Measurements from ENCODE around the gene WWOX.

The WWOX gene

DNA sequence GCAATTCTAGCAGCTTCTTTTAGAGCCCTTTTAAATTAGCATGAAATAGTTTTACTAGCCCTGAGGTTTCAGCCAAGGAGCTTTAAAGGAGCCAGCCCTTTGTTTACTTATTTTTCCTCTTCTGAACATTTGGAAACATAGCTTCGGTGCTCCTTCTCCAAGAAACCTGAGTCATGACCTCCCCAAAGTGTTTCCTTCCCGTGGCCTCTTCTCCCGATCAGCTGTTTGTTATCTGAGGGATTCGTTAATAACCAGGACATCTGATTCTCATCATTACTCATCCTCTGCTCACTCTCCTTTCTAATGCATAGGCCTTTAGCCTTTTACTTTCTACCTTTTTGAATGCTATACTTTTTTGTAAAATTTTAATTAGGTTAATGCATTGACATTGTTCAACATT is 204.5 kb downstream of the WWOX start:
- DNase-seq (ENCODE audit: low spot score): no peak

DNA sequence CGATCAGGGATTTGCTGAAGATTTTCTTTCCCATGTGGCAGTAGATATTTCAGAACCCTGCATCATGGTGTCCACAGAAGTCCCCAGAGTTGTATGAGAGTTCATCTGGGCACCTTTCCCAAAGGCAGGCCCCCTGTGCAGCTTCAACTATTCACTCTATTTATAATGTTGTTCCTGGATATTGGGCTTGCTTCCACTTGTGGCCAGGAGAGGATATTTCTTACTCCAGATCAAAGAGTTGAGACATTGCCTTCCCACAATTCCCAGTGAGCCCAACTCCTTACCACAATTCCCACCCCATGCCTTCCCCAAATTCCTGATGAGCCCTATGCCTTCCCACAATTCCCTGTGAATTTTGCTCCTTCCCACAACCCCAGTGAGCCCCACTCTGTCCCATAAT is 206.9 kb downstream of the WWOX start:
- DNase-seq (ENCODE audit: low spot score): no peak

DNA sequence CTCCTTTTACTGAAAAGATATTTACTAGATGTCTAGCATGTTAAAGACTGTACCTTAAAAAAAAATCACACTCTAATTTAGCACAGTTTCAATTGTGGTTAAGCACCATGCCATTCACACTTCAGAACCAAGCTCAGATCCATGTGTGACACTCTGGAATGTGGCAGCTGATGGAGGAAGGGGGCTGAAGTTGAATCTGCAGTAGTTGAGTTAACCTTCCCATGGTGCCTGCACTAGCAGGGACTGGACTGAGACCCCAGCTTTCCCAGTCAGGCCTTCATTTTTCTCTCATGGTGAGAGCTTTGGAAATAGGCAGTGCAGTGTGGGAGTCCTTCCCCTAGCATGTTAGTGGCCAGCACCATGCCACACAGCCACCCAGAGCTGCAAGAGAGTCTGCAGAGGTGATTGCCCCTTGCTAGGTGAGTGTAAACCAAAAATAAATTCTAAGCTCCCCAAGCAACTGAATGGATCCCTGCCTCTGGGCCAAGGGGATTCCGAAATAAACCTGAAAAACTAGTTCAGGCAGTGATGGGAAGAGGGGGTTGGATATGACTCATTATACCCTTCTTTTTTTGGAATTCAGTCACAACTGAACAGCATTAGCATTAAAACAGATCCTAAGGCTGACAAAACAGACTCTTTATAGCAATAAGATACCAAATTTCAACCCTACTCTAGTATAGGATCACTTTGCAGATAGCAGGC is 208.5 kb downstream of the WWOX start:
- no peak for DNase-seq (ENCODE audit: low spot score)

DNA sequence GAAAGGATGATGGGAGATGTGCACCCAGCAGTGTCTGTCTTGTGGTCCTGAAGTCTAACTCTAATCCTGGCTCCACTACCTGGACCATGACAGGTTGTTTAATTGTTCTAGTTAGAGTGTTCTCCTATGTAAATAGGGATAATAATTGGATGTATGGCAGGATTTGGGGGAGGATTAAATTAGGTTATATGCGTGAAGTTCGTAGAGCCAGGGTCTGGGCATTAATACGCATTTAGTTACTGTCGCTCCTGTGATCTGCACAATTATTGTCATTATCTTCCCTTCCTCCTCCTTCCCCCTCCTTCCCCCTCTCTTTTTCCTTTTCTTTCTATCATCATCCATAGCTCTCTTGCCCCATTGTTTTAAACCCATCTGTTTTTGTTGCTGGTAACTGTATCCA is 210.3 kb downstream of the WWOX start:
- DNase-seq (ENCODE audit: low spot score): no peak

DNA sequence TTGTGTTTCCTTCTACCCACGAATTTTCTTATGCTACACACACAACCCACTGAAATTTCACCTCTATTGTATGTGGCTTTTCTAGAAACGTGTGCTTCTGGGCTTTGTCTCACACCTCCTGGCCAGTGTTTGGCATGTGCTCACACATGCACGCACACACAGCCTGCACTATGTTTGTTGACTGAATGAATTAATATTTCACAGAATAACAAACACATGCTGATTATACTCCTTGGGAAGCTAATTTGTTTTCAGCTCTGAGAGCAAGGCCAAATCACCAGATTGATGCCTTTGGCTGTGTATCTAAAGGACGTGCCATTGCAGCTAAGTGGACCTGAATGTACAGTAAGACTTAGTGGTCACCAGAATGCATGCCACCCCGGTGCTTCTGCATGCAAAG is 210.7 kb downstream of the WWOX start:
- DNase-seq (ENCODE audit: low spot score): no peak

DNA sequence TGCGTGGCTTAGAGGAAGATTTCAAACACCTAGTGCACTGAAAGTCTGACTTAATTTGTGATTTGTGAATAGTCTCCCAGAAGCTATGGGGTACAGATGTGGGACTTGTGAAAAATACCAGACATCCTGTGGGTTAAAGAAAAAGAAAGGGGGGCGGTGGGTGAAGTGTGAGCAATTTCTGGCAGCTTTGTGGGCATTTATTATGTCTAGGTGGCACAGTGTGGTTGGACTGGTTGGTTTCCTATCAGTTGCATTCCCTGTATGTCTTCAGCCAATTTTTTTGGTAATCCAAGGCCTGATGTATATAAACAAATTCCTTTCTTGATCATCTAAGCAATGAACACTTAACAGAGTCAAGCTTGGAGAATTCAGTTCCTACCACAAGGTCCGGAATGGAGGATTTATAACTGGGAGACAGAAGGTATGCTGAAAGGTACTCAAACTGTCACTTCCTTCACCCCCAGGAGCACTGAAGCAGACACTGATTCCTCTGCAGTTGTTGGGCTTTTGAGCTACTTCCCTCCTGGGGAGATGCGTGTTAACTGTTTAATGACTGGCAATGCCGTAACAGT is 211.6 kb downstream of the WWOX start:
- no peak for DNase-seq (ENCODE audit: low spot score)

DNA sequence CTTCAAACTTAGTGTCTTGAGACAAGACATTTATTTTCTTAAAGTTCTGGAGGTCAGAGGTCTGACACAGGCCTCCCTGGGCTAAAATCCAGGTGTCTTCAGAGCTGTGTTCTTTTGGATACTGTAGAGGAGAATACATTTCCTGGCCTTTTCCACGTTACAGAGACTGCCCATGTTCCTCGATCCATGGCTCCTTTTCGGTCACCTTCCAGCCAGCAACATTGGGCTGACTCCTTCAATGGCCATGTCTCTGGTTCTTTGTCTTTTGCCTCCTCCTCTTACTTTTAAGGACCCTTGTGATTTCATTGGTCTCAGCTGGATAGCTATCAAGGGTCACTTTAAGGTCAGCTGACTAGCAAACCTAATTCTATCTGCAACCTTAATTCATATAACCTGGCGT is 212.4 kb downstream of the WWOX start:
- no peak for DNase-seq (ENCODE audit: low spot score)

DNA sequence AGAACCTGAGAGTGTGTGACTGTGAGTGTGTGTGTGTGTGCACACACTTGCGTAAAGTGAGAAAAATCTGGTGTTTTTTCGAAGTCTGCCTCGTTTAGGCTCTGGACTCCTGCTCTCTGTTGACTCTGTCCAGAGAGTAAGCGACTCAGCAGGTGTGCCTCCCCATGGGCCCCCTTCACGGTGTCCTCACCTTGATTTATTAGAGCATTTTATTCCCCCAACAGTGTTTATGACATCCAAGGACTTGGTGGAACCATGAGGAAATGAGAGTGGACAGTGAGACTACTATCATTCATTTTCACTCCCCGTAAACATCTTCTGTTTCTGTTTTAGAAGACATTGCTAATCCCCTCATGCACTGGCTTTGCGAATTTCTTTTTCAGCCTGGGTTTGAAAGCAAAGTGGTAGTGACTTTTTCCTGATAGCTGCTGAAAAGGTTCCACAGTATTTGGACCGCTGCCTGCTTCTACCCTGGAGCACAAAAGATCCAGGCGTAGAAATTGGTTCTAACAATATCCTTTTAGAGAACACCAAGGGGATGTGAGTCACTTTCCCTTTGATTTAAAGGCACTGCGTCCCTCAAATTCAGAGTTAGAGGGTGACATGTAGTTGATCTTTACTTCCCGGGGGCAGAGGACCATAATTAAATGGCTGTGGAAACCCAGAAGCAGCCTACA is 218.2 kb downstream of the WWOX start:
- no peak for DNase-seq (ENCODE audit: low spot score)

DNA sequence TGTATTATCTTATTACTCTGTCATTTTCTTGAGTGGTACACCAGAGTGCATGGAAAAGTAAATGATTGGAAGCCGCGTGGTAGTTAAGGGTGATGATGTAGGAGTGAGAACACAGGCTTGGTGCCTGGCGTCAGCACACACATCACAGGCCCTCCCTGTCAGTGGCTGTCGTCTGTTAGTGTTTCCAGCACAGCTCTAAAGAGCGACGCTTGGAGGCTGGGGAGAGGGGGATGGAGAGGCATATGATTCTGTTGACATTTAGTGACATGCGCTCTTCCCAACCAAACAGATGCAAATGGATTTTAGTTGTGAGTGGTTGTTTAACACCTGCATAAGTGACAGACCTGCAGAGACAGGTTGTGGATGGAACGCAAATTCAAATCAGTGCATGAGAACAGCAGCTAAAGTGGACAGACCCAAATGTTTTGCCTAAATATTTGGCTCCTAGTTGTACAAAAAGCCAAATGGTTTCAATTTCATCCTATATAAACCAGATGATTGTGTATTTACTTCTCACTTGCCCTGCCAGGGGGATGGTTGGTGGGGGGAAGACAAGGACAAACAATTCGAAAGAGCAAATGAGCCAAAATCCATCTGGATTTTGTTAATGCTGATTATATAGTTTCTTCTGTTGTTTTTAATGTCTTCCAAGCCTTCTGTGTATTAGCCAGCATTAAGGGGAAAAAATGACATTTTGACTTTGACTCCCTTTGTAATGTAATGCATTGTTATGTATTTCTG is 222.3 kb downstream of the WWOX start:
- no peak for DNase-seq (ENCODE audit: low spot score)

DNA sequence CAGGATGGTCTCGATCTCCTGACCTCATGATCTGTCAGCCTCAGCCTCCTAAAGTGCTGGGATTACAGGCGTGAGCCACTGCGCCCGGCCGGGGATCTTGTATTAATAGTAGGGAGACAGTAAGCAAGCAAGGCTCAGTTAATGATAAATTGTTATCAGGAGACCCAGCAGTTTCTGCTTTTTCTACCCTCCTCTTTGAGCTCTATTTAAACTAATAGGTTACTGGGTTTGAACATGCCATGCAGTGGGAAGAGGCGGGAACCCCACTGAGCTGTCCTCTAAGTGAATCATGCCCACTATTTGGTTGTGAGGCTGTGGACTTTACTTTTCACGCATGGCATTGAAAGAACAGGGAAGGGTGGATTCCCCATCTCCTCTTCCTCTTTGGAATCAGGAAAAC is 223.9 kb downstream of the WWOX start:
- DNase-seq (ENCODE audit: low spot score): no peak

DNA sequence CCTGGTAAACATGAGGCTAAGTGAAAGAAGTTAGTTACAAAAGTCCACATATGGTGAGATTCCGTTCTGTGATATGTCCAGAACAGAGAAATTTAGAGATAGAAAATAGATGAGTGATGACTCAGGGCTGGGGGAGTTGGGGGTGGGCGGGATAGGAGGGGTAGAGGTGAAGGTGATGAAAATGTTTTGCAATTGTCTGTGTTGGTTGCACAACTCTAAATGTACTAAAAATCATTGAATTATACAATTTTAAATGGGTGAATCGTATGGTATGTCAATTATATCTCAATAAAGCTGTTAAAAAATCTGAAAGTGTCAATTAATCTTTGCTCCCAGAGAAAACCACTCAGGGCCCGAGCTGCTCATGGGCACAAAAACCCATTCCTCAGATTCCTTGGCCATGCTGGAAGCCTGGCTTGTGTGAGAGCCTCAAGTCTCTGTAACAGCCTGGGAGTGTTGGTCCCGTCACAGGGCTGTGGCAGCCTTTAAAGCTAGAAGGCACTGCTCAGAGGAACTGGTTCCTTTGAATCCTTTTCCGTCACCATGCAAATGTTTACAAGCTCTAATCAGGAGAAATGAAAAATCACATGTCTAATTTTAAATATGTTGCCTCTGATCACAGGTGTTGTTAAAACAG is 225.3 kb downstream of the WWOX start:
- DNase-seq (ENCODE audit: low spot score): no peak

DNA sequence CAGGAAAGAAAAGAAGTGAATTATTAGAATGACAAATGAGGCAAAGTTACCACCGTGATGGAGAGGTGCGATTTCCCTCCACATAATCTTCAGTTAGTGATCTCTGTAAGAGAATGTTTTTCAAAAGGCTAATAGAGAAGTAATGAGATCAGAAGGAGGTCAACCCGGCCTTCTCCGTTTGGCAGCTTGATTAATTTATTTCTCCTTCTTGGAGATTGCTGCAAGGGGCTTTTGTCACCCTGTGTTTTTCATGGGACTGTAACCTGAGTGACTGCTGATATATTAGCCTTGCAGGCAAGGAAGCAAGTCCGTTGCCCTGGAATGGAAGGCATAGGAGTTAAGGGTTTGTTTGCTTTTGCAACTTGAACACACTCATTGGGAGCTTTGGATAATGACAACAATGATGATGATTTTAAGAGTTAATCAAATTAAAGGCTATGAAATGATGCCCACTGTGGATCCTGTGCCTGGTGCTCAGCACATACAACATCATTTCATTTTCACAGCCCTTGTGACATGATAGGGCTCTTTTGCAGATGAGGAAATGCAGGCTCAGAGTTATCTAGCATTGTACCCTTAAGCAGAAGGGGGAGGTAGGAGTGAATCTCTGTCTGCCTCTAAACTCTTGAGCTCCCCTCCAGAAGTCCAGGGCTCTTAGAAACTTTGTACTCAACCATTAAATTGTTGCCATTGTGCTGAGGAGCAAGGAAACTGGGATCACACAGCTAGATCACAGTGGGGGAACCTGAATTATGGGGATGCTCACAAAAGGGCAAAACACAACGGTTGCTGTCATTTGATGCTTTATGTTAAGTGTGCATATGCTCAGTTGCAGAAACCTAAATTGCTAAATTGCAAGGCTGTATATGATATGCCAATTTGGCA is 226.3 kb downstream of the WWOX start:
- DNase-seq (ENCODE audit: low spot score): no peak

DNA sequence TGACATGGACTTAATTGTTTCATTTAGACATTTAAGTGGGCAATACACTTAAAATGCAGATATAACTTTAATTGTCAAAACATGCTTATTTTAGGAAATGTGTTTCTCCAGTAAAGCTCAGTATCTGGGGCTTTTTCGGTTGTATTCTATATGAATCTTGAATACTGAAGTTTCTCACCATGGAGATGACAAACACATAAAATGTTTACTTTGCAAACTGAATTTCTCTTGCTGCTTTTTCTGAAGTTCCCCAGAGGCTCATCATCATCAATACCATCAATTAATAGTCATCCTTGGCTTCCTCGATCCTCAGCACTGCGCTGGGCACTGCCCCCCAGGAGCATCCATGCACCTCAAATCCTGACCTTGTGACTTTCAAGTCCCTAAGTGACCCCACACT is 227.3 kb downstream of the WWOX start:
- DNase-seq (ENCODE audit: low spot score): no peak

DNA sequence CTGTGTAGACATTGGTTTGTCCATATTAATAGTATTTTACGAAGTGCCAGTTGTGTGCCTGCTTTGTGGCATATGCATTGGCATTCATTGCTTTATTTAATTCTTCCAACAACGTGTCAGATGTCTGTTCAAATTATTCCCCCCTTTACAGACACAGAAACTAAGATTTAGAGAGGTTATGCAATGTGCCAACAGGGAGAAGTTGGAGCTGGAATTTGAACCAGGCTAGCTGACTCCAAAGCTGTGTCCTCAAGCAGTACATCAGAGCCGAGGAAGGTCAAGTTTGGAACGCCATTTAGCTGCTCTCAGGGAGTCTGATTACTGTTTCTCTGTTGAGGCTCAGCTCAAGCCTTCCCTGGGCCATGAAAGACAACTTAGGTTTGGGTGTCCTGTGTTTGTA is 232.3 kb downstream of the WWOX start:
- no peak for DNase-seq (ENCODE audit: low spot score)

DNA sequence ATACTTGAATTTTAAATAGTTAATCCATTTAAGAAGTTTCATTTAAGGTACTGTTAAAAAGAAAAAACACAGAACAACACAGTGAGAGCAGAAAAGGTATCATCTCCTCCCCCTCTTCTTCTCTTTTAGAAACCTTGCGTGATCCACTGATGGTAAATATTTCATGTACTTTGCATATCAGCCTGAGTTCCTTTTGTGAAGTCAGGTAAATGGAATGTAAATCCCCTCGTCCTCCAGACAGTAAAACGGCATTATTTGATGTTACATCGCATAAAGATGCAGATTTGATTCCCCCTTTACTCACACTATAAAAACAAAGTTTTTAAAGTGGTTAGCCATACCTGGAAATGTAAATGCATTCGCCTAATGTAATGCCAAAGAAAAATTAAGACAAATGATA is 234.4 kb downstream of the WWOX start:
- DNase-seq (ENCODE audit: low spot score): no peak

DNA sequence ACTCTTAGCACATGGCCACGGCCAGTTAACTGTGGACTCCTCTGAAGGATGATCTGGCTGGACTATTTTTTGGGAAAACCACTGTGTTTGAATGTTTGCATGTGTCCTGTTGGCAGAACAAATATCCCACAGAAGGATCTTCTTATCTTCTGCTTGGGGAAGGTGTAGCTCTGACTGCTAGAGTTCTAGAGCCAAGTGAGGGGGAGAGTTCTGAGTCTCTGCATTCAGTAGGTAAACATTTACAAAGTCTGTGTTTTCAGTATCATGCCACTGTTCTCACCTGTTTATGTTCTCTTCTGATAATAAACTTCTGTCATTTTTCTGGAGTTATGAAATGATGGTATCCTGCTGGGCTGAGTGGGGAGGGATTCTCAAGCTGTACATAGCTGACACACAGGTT is 241.1 kb downstream of the WWOX start:
- no peak for DNase-seq (ENCODE audit: low spot score)

DNA sequence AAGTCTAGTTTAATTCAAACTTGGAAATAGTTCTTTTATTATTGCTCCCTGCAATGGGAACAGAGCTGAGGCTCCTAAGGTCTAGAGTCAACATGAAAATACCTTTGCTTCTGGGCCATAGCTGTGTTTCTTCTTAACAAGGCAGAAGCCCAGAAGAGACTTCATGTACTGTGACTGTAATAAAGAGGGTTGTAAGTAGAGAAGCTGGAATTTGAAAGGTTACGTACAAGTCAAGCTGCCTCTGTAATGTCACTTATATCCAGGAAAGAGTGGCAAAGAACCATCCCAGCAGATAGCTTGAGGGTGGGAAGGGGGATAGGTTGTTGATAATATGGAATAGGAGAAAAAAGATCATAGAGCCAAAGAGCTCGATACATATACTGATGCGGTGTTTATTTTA is 248.6 kb downstream of the WWOX start:
- no peak for DNase-seq (ENCODE audit: low spot score)

DNA sequence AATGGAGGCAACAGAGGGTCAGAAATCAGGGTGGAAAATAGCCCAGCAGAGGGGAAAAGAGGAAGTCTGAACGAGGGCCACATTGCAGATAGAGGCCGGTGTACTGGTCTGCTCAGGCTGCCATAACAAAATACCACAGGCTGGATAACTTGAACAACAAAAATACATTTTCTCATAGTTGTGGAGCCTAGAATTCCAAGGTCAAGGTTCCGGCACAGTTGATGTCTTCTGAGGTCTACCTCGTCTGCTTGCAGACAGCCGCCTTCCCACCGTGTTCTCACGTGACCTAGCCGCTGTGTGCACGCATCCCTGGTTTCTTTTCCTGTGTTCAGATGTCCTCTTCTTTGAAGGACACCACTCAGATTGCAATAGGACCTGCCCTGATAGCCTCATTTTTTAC is 249.4 kb downstream of the WWOX start:
- no peak for DNase-seq (ENCODE audit: low spot score)

DNA sequence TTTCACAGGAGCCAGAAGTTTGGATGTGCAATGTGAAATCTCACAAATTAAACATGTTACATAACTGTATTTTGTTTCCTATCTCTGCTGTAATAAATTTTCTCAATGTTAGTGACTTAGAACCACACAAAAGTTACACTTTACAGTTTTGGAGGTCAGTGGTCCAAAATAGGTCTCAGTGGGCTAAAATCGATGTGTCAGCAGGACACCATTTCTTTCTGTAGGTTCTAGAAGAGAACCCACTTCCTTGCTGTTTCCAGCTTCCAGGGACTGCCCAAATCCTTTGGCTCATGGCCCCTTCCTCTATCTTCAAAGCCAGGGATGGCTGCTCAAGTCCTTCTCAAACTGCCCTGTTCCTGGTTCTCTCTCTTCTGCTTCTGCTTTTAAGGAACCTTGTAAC is 252.7 kb downstream of the WWOX start:
- no peak for DNase-seq (ENCODE audit: low spot score)

DNA sequence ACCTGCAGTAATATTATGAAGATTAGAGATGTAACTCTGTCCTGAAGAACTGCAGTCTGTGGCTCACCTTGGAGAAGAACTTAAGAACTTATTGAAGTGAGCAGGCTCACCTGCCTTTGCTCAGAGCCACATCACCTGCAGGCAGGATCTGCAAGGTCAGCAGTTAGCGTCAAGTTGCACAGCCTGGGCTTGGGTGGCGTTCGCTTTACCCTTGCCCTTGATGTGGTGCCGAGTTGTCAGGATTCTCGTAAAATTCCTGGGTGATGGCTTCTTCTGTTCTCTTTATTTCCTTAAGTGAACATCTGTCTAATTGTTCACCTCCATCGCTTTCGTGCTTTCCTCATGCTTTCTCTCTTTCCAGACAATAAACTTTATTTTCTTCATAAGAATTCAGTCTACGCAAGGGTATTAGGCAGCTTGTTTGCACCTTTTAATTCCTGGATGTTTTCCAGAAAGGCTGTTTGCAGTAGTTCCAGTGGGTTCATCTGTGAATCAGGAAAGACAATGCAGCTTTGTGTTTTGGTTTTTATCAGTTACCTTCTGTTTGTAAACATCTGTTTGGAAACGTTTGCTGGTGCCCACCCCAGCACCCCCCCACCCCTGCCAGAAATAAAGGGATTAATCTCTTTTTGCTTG is 254.3 kb downstream of the WWOX start:
- DNase-seq (ENCODE audit: low spot score): no peak

DNA sequence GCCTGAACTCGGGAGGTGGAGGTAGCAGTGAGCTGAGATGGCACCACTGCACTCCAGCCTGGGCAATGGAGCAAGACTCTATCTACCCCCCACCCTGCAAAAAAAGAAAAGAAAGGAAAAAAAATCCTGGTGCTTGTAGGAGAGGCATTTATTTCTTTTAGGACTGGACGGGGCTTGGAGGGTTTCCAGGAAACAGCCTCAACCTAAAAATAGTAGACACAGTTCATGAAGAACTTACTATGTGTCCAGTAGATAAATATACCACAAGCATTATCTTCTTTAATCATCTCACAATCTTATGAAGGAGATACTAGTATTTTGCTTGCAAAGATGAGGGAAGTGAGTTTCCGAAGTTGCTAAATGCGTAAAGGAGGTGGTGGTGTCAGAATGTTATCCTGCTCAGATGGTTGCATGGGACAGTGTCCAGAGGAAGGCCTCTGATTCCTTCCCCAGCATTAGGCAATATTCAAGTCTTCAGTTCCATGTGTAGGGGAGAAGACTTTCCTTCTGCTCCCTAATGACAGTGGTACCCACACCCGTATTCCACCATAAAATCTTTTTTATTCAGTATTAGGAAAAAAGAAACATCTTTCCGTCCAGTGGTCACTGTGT is 263.2 kb downstream of the WWOX start:
- no peak for DNase-seq (ENCODE audit: low spot score)

All from RKO (cell line).